Spleen (tissue), 11 donors: ENCODE results near the gene CDH13. TPM values are rescaled to one million over a fixed set of nuclear protein-coding genes. Genes with fewer than 3 reads are reported as not detected.

Source experiments
- DNase-seq: peaks from one replicate; pipeline ENCODE4 v3.0.0-alpha.2; 2020
- H3K27ac ChIP-seq, 8 donors: fragments of 200-600 bp; sonication (generic) in 7 of 8; 1 replicate in 4 of 8; 2 replicates in 4 of 8; pipeline versions ENCODE4 v1.5.0 to v1.8.0; 2016 to 2021; ENCODE audit warnings: inconsistent platforms in 4 of 8, mild to moderate bottlenecking in 4 of 8, moderate library complexity in 1 of 8
- H3K27me3 ChIP-seq, 7 donors: fragments of 200-600 bp; sonication (generic) in 6 of 7; replicated peaks in 1 of 7; 1 replicate in 4 of 7; 2 replicates in 3 of 7; pipeline versions ENCODE4 v1.5.0 to v1.8.0; 2016 to 2021; ENCODE audit warnings: inconsistent platforms in 3 of 7, mild to moderate bottlenecking in 1 of 7
- H3K36me3 ChIP-seq, 6 donors: fragments of 200-600 bp; sonication (generic) in 5 of 6; 1 replicate in 4 of 6; 2 replicates in 2 of 6; pipeline versions ENCODE4 v1.5.0 to v1.8.0; 2016 to 2021; ENCODE audit warnings: inconsistent platforms in 2 of 6
- H3K4me1 ChIP-seq, 6 donors: fragments of 200-600 bp; sonication (generic) in 5 of 6; 1 replicate in 3 of 6; 2 replicates in 3 of 6; pipeline versions ENCODE4 v1.5.0 to v1.8.0; 2016 to 2021; ENCODE audit warnings: inconsistent platforms in 3 of 6
- H3K4me3 ChIP-seq, 8 donors: fragments of 200-600 bp; sonication (generic) in 7 of 8; 1 replicate in 4 of 8; 2 replicates in 4 of 8; pipeline versions ENCODE4 v1.5.0 to v1.8.0; 2016 to 2021; ENCODE audit warnings: inconsistent platforms in 4 of 8, mild to moderate bottlenecking in 4 of 8, moderate library complexity in 2 of 8
- H3K9me3 ChIP-seq, 8 donors: fragments of 200-600 bp; sonication (generic) in 7 of 8; 1 replicate in 4 of 8; 2 replicates in 4 of 8; pipeline versions ENCODE4 v1.5.0 to v1.8.0; 2016 to 2021; ENCODE audit warnings: inconsistent platforms in 4 of 8
- POLR2A ChIP-seq, 3 donors: fragments of 450-650 bp; IDR thresholded peaks; one replicate each; pipeline ENCODE4 v1.5.1; 2017; ENCODE audit warnings: antibody characterized with exemption in 3 of 3, mild to moderate bottlenecking in 1 of 3
- POLR2AphosphoS5 ChIP-seq, 3 donors: sonication (generic); formaldehyde crosslinking; IDR thresholded peaks; one replicate each; pipeline ENCODE4 v1.5.1; 2017; ENCODE audit warnings: antibody characterized with exemption in 3 of 3
- WGBS, 5 donors: extraction: QIAGEN DNeasy Blood & Tissue Kit in 3 of 5; methylation state at CpG; one replicate each; pipeline versions ENCODE4 v1.1.5 to v1.1.7; 2013 to 2018; 5-methylcytosine and 5-hydroxymethylcytosine counted together
- intact Hi-C: fragments of 100-400 bp; cut with DNase I; formaldehyde crosslinking; loops from one replicate; pipeline ENCODE4 v1.15.0; 2023; ENCODE audit warnings: low total_unique reads
- polyA plus RNA-seq, 3 donors: library from polyadenylated mRNA; stranded (reverse); fragments of 200-250 nt; gene quantifications; one replicate each; pipeline ENCODE4 v1.2.1, GENCODE V29; 2013
- total RNA-seq, 7 donors: library from RNA; depleted of rRNA in 3 of 7; stranded (reverse); fragments of >200 nt in 3 of 7; fragmentation: NEBNext Ultra II Directional in 4 of 7; extraction: Animal tissue kit (Norgen Biotek cat#: 25700) in 4 of 7; gene quantifications; one replicate each; pipeline versions ENCODE4 v1.1.0 to v1.2.1, GENCODE V29; 2016 to 2021
- TF ChIP-seq, protein P1 (sequence below), 11 experiments: fragments of 200-600 bp in 7 of 11; fragments of 450-650 bp in 4 of 11; sonication (generic) in 4 of 11; IDR thresholded peaks in 8 of 11; conservative IDR thresholded peaks in 3 of 11; 1 replicate in 7 of 11; 2 replicates in 4 of 11; pipeline versions ENCODE4 v1.4.0 to v1.8.0; 2016 to 2021; ENCODE audit warnings: antibody characterized with exemption in 11 of 11, inconsistent platforms in 4 of 11, mild to moderate bottlenecking in 1 of 11
- donor health status: healthy with polysubstance abuse.
- donor health status: DM: no; HTN: no; CAD: no; lungs with moderate emphysema.
- donor health status: DM: no; HTN: no; CAD: no.
- donor health status: Bipolar disorder and iron deficiency.
- donor health status: healthy.
- donor health status: DM: no; HTN: no; CAD: no.
- donor health status: DM: yes; HTN: yes; CAD: no.

CDH13 gene
- total and polyA plus RNA-seq, 10 donors: 0.13 to 4.6 (median 1.1) TPM

DNA sequence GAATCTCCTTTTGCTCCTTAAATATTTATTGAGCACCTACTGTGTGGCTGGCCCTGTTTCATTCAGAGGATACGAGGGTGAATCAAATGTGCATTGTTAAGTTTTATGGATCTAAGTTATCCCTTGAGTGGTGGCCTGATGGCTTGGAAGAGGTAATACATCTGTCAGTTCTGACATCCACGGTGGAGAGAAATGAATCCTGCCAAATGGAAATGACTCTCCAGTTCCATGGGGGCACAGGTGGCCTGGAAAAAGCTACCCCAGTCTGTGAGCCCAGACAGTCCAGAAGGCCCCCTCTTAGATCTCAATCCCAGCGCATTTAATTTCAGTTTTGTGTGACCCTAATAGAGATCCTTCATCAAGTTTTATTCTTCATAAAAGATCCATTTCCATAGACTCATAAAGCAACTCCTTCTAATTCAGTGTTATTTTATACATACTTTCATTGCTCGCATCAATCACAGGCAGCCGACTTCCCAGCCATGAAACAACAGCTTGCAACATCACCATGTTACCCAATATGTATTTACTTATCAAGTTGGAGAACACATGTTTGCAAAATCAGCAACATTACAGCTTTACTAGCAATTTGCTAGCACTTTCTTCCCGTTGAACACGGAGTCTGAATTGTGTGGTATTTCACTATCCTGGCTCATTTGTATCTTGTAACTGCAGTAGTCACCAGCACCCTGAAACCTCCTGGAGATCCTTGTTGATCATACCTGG lies 846.2 kb downstream of the CDH13 start:
- Histone ChIP-seq H3K4me3 (no peak overlapping the region), H3K36me3 (no peaks in the 10 kb centered on the region), H3K27me3 (peaks cover 0 to 4% (median 0%) of the 10 kb centered on the region in 7 donors), H3K4me1 (no peaks in the 10 kb centered on the region), H3K9me3 (no peaks in the 10 kb centered on the region), H3K27ac (no peak overlapping the region)
- WGBS, 5 donors: 60 to 72% (median 64%) methylated on average over 7 of the region's 7 CpGs
- intact Hi-C loops: no loop called here
- TF ChIP-seq POLR2AphosphoS5 (IDR thresholded peaks at IDR 0.05) (no peak), POLR2A (IDR thresholded peaks at IDR 0.05) (no peak)
- TF ChIP-seq, protein P1, sequence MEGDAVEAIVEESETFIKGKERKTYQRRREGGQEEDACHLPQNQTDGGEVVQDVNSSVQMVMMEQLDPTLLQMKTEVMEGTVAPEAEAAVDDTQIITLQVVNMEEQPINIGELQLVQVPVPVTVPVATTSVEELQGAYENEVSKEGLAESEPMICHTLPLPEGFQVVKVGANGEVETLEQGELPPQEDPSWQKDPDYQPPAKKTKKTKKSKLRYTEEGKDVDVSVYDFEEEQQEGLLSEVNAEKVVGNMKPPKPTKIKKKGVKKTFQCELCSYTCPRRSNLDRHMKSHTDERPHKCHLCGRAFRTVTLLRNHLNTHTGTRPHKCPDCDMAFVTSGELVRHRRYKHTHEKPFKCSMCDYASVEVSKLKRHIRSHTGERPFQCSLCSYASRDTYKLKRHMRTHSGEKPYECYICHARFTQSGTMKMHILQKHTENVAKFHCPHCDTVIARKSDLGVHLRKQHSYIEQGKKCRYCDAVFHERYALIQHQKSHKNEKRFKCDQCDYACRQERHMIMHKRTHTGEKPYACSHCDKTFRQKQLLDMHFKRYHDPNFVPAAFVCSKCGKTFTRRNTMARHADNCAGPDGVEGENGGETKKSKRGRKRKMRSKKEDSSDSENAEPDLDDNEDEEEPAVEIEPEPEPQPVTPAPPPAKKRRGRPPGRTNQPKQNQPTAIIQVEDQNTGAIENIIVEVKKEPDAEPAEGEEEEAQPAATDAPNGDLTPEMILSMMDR (IDR thresholded peaks at IDR 0.05 in 8 of 11, conservative IDR thresholded peaks at IDR 0.05 in 3 of 11): no peak
- DNase-seq: no peak

DNA sequence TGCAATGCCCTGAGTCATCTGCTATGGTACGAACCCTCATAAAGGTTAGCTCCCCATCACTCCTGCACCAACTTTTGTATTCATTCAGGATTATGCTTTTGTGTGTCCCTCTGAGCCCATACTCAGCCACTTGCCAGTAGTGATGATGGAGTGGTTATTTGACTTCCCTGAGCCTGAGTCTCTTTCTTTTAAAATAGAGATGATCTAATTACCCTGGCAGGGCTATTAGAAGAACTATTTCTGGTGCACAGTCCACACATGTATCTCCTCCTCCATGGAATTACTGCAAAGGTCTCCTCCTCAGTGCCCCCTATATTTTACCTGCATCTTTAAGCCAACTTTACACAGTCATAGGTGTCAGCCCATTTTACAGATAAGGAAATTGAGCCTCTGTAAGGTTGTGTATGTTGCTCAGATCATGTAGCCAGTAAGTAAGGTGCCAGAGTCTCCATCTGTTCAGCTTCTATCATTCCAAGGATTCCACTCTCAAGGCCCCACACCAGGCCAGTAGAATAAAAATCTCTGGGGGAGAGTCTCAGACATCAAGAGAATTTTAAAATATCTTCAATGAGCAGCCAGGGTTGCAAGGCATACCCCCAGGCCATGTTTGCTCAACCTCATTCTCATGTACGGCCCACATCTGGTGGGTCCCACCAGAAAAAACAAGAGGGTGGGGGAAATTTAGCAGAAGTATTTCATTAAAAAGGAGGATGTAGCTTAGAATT lies 847.3 kb downstream of the CDH13 start:
- Histone ChIP-seq H3K4me3 (no peak overlapping the region), H3K27me3 (peaks cover 0 to 4% (median 0%) of the 10 kb centered on the region in 7 donors), H3K27ac (no peak overlapping the region), H3K9me3 (no peaks in the 10 kb centered on the region), H3K4me1 (no peaks in the 10 kb centered on the region), H3K36me3 (no peaks in the 10 kb centered on the region)
- 71 to 88% (median 87%) methylated on average over 2 of the region's 2 CpGs for WGBS, 5 donors
- TF ChIP-seq POLR2A (IDR thresholded peaks at IDR 0.05) (no peak), POLR2AphosphoS5 (IDR thresholded peaks at IDR 0.05) (no peak)
- TF ChIP-seq, protein P1 (IDR thresholded peaks at IDR 0.05 in 8 of 11, conservative IDR thresholded peaks at IDR 0.05 in 3 of 11): no peak
- DNase-seq: no peak
- intact Hi-C loops: no loop called here

DNA sequence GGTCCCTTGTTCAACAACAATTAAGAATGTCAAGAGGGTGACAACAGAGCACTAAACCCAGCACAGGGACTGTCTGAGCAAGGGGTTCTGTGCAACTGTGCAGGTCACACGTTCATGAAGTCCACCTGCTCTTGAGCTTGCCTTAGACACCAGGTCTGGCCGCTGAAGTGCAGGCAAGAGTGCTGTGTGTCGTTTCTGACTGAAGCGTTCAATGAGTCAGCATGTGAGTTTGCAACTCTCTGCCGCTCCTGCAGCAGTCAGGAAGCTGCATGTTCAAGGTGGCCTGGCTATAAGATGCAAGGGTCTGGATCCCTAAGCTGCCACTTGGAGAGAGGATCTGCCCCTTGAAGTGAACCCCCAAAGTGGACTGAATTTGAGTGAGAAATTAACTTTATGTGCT lies 848.3 kb downstream of the CDH13 start:
- H3K4me1 ChIP-seq: no peaks in the 10 kb centered on the region
- 65 to 78% (median 71%) methylated on average over 5 of the region's 5 CpGs for WGBS, 5 donors
- H3K27ac ChIP-seq: no peak overlapping the region
- no peaks in the 10 kb centered on the region for H3K9me3 ChIP-seq
- intact Hi-C loops: no loop called here
- peaks cover 0 to 4% (median 0%) of the 10 kb centered on the region in 7 donors for H3K27me3 ChIP-seq
- no peak for DNase-seq
- H3K4me3 ChIP-seq: no peak overlapping the region
- TF ChIP-seq POLR2A (IDR thresholded peaks at IDR 0.05): no peak
- TF ChIP-seq, protein P1 (IDR thresholded peaks at IDR 0.05 in 8 of 11, conservative IDR thresholded peaks at IDR 0.05 in 3 of 11): no peak
- TF ChIP-seq POLR2AphosphoS5 (IDR thresholded peaks at IDR 0.05): no peak
- no peaks in the 10 kb centered on the region for H3K36me3 ChIP-seq

DNA sequence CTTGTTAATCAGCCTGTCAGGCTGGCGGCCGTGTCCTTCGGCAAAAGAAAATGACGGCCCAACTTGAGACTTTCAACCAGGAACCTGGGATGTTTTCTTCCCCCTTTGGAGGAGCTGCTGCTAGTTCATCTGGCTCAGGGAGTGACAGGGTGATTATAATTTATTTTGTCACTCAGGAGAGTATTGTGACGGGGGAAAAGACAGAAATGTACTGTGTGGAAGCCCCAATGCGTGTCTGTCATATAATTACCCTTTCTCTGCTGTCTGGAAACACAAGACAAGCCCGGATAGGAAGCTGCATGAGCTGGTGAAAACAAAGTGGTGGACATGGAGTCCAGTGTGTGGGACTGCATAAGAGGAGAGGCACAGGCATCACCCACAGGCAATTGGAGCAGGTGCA lies 854.8 kb downstream of the CDH13 start:
- H3K9me3 ChIP-seq: no peaks in the 10 kb centered on the region
- no peaks in the 10 kb centered on the region for H3K36me3 ChIP-seq
- no peak for DNase-seq
- TF ChIP-seq, protein P1 (IDR thresholded peaks at IDR 0.05 in 8 of 11, conservative IDR thresholded peaks at IDR 0.05 in 3 of 11): no peak
- TF ChIP-seq POLR2A (IDR thresholded peaks at IDR 0.05) (no peak), POLR2AphosphoS5 (IDR thresholded peaks at IDR 0.05) (no peak)
- no peaks in the 10 kb centered on the region for H3K27me3 ChIP-seq
- 60 to 65% (median 64%) methylated on average over 7 of the region's 7 CpGs for WGBS, 5 donors
- H3K4me1 ChIP-seq: no peaks in the 10 kb centered on the region
- no peak overlapping the region for H3K27ac ChIP-seq
- intact Hi-C loops: no loop called here
- H3K4me3 ChIP-seq: no peak overlapping the region
